PFSK-1 (cell line): ENCODE measurements around the gene GPR137B.

Source experiments
- POLR2AphosphoS5 ChIP-seq: IDR thresholded peaks from 2 replicates; pipeline ENCODE4 v1.6.1; 2012; ENCODE audit warnings: low read depth, mild to moderate bottlenecking, control low read depth, low read length, moderate library complexity
- REST ChIP-seq, 2 experiments: IDR thresholded peaks; 2 replicates each; pipeline versions ENCODE4 v1.6.1 to v1.8.0; 2011 to 2012; ENCODE audit warnings: low read depth in 2 of 2, low read length in 2 of 2, control low read depth in 1 of 2, inconsistent platforms in 1 of 2, mild to moderate bottlenecking in 1 of 2, moderate library complexity in 1 of 2; ENCODE audit not compliant: insufficient read depth in 1 of 2

GRCh38 chr1:236128646-236129178, 13.6 kb upstream of the GPR137B start:
- TF ChIP-seq REST (IDR thresholded peaks at IDR 0.05; ENCODE audit: insufficient read depth in 1 of 2, low read depth in 2 of 2, low read length in 2 of 2) (no peak), POLR2AphosphoS5 (no peak)
